Osteoblast (primary cell): ENCODE data around the gene NEIL3. TPM values are rescaled to one million over a fixed set of nuclear protein-coding genes. Genes with fewer than 3 reads are reported as not detected.

ENCODE experiments used
- DNase-seq: peaks from one replicate; pipeline ENCODE4 v3.0.0; 2011; ENCODE audit warnings: low spot score, mixed read lengths; ENCODE audit not compliant: insufficient read length; ENCODE audit errors: missing footprints
- H2AFZ ChIP-seq: 2 replicates; pipeline ENCODE4 v1.6.0; 2011; ENCODE audit warnings: mild to moderate bottlenecking, low read length
- H3K27ac ChIP-seq: 2 replicates; pipeline ENCODE4 v1.5.1; 2011; ENCODE audit warnings: mild to moderate bottlenecking, low read depth, low read length, moderate library complexity
- H3K27me3 ChIP-seq: 2 replicates; pipeline ENCODE4 v1.6.0; 2012; ENCODE audit warnings: mild to moderate bottlenecking, control low read depth, inconsistent platforms, low read length, moderate library complexity; ENCODE audit not compliant: insufficient read depth
- H3K36me3 ChIP-seq: 2 replicates; pipeline ENCODE4 v1.5.1; 2011; ENCODE audit warnings: mild to moderate bottlenecking, low read length, control low read depth, moderate library complexity; ENCODE audit not compliant: insufficient read depth
- H3K4me1 ChIP-seq: 2 replicates; pipeline ENCODE4 v1.5.1; 2011; ENCODE audit warnings: mild to moderate bottlenecking, low read length, control low read depth, moderate library complexity; ENCODE audit not compliant: insufficient read depth
- H3K4me2 ChIP-seq: 2 replicates; pipeline ENCODE4 v1.6.0; 2011; ENCODE audit warnings: mild to moderate bottlenecking, low read length; ENCODE audit not compliant: insufficient read depth
- H3K4me3 ChIP-seq: fragments of 200-600 bp; sonication (generic); 3 replicates; pipeline ENCODE4 v1.5.1; 2012; ENCODE audit warnings: mild to moderate bottlenecking, low read length, inconsistent platforms; ENCODE audit not compliant: insufficient read depth
- H3K79me2 ChIP-seq: 2 replicates; pipeline ENCODE4 v1.6.0; 2012; ENCODE audit warnings: mild to moderate bottlenecking, low read length, control low read depth, inconsistent platforms; ENCODE audit not compliant: insufficient read depth
- H3K9me3 ChIP-seq: 2 replicates; pipeline ENCODE4 v1.5.1; 2011; ENCODE audit warnings: low read depth, low read length, control low read depth
- H4K20me1 ChIP-seq: 2 replicates; pipeline ENCODE4 v1.6.0; 2012; ENCODE audit warnings: mild to moderate bottlenecking, low read length, control low read depth; ENCODE audit not compliant: insufficient read depth
- CTCF ChIP-seq: IDR thresholded peaks from 2 replicates; pipeline ENCODE4 v1.5.1; 2011; ENCODE audit warnings: mild to moderate bottlenecking, low read depth, low read length, moderate library complexity; ENCODE audit errors: extremely low read depth
- total RNA-seq: library from RNA; depleted of rRNA; stranded (reverse); fragments of >200 nt; gene quantifications from 2 replicates; pipeline ENCODE4 v1.2.3, GENCODE V29; 2012

Gene NEIL3
- total RNA-seq, 1 donor: 5.4 TPM

GRCh38 chr4:177320721-177321120 is 11.0 kb downstream of the NEIL3 start:
- peak overlapping the region; percentile 20 for H2AFZ ChIP-seq
- H3K4me1 ChIP-seq: peaks cover 24% of the 10 kb centered on the region
- H3K4me2 ChIP-seq: no peak overlapping the region
- H3K79me2 ChIP-seq: peaks cover 72% of the 10 kb centered on the region
- H3K27me3 ChIP-seq: no peaks in the 10 kb centered on the region
- no peak overlapping the region for H3K27ac ChIP-seq
- H3K9me3 ChIP-seq: no peaks in the 10 kb centered on the region
- no peaks in the 10 kb centered on the region for H4K20me1 ChIP-seq
- TF ChIP-seq CTCF: no peak
- no peak overlapping the region for H3K4me3 ChIP-seq
- peaks cover 5% of the 10 kb centered on the region for H3K36me3 ChIP-seq
- no peak for DNase-seq

GRCh38 chr4:177321647-177322046 is 12.0 kb downstream of the NEIL3 start:
- peaks cover 5% of the 10 kb centered on the region for H3K36me3 ChIP-seq
- peak overlapping the region; percentile 70 for H3K27ac ChIP-seq
- H3K4me1 ChIP-seq: peaks cover 20% of the 10 kb centered on the region
- no peaks in the 10 kb centered on the region for H3K9me3 ChIP-seq
- peaks cover 71% of the 10 kb centered on the region for H3K79me2 ChIP-seq
- DNase-seq: peak; percentile 19
- no peak for TF ChIP-seq CTCF
- H3K4me2 ChIP-seq: peak overlapping the region; percentile 52
- H2AFZ ChIP-seq: peak overlapping the region; percentile 89
- no peak overlapping the region for H3K4me3 ChIP-seq
- H3K27me3 ChIP-seq: no peaks in the 10 kb centered on the region
- H4K20me1 ChIP-seq: no peaks in the 10 kb centered on the region

- Histone ChIP-seq H4K20me1 (no peaks in the 10 kb centered on the region), H3K27me3 (no peaks in the 10 kb centered on the region), H2AFZ (peak overlapping the region; percentile 89), H3K9me3 (no peaks in the 10 kb centered on the region), H3K4me1 (peaks cover 17% of the 10 kb centered on the region), H3K4me2 (peak overlapping the region; percentile 52), H3K36me3 (peaks cover 5% of the 10 kb centered on the region), H3K27ac (peak overlapping the region; percentile 70), H3K79me2 (peaks cover 70% of the 10 kb centered on the region), H3K4me3 (peak overlapping the region; percentile 32)
- no peak for TF ChIP-seq CTCF
- DNase-seq: no peak
Observed at GRCh38 chr4:177322266-177322665, 12.6 kb downstream of the NEIL3 start.

- H3K4me2 ChIP-seq: peak overlapping the region; percentile 52
- no peaks in the 10 kb centered on the region for H3K27me3 ChIP-seq
- peaks cover 5% of the 10 kb centered on the region for H3K36me3 ChIP-seq
- no peaks in the 10 kb centered on the region for H3K9me3 ChIP-seq
- no peak for TF ChIP-seq CTCF
- DNase-seq: peak; percentile 18
- H4K20me1 ChIP-seq: no peaks in the 10 kb centered on the region
- H2AFZ ChIP-seq: peak overlapping the region; percentile 89
- H3K4me3 ChIP-seq: peak overlapping the region; percentile 32
- peak overlapping the region; percentile 70 for H3K27ac ChIP-seq
- H3K79me2 ChIP-seq: peaks cover 70% of the 10 kb centered on the region
- peaks cover 17% of the 10 kb centered on the region for H3K4me1 ChIP-seq
Observed at GRCh38 chr4:177322881-177323280, 13.2 kb downstream of the NEIL3 start.
